Activated CD8-positive, alpha-beta memory T cell treated with anti-CD3 and anti-CD28 coated beads, Interleukin-2, amount 50 U/mL, for 1 hour (primary cell): ENCODE data around the gene CENPO.

ENCODE experiments used
- DNase-seq: peaks from one replicate; pipeline ENCODE4 v3.0.0-alpha.2; 2020; ENCODE audit errors: extremely low read depth

CENPO gene, protein sequence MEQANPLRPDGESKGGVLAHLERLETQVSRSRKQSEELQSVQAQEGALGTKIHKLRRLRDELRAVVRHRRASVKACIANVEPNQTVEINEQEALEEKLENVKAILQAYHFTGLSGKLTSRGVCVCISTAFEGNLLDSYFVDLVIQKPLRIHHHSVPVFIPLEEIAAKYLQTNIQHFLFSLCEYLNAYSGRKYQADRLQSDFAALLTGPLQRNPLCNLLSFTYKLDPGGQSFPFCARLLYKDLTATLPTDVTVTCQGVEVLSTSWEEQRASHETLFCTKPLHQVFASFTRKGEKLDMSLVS

DNA sequence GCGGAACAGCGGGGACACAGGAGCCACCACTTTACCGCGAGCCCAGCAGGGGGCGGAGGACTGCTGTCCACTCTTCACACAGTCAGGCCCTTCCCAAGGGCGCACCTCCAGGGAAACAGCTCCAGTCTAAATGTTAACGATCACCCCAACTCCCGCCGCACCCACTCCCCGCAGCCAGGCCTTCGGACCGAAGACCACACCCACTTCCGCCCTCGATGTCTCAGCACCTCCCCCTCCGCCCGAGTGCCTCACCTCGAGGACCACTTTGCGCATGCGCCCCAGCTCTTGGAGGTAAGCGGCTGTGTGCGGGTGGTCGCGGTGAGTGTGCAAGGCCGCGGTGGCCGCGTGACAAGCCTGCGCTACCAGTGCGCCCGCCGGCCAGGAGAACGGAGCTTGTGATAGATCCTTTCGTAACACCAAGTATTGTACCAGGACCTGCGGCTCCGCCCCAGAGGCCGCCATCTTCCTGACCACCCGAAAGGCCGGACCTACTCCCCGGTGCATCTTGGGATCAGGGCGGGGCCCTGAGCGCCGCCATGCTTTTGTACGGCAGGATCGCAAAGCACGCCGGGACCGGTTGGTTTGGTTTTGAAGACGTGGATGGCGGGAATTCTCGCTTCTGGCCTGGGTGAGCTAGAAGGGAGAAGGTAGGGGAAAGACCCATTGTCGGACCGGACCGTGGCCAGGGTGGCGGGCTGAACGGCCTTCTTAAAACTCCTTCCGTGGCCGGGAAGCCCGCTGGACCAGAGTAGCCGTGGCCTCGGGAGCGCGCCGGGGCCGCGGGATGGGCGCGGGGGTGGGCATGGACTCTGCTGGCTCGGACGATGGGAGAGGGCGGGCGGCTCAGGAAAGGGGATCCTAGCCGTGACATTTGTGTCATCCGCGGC lies at the start of gene CENPO, which contains the start of gene PTRHD1:
Gene CENPO, plus strand, starts transcription at position 552 of the 887 bp plus-strand sequence. CDS start 495 bp downstream, outside the sequence.
Gene PTRHD1, minus strand, starts transcription at position 518 of the 887 bp plus-strand sequence. Its CDS starts 14 bp downstream, at position 504.
- DNase-seq: peak; percentile 88

DNA sequence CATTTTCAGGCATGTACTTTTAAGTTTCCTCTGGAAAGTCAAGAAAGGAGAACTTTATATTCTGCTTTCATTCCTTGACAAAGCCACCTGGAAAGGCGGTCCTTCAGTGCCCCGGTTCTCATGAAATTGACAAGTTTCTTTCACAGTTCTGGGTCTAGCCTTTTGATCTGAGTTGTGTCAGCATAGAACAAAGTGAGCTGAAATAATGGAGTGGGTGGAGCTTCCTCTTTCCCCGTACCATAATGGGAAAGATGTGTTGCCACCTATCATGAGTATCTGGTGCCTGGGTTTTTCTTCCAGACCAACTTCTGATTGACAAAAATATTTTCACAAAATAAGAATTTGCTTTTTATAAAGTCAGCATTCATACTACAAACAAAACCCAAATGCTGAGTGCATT lies 49.3 kb upstream of the CENPO start:
- no peak for DNase-seq

DNA sequence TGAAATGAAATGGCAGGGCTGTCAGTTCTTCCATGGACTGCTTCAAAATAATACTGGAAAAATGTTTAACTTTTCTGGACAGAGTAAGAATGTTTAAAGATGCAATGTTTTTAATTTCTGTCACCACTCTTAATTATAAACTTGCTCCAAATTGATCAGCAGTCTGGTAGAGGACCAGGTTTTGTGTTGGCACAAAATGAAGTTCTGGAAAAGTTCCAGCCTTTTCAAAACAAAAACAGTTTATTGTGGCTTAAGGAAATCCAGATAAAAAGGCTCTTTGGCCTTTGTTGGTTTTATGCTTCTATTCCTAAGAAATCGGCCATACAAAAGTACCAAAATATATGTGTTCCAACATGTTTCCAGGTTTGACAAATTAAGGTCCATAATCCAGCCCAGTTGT lies 48.9 kb upstream of the CENPO start:
- DNase-seq: no peak

DNA sequence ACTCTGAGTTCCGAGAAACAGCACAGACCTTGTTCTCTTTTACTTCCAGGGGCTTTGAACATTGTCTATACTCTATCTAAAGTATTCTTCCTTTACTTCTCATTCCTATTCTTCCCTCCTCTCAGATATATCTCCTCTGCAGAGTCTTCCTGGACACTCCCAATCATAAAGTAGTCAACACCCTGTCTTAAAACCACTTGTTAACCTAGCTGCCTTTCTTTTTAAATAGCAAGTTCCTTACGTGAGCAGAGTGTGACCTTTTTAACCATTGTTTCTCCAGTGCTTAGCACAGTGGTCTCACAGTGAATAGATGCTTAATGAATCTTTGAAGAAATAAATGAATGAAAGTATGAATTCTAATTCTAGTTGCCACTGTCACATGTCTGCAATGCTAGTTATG lies 47.4 kb upstream of the CENPO start:
- DNase-seq: no peak

DNA sequence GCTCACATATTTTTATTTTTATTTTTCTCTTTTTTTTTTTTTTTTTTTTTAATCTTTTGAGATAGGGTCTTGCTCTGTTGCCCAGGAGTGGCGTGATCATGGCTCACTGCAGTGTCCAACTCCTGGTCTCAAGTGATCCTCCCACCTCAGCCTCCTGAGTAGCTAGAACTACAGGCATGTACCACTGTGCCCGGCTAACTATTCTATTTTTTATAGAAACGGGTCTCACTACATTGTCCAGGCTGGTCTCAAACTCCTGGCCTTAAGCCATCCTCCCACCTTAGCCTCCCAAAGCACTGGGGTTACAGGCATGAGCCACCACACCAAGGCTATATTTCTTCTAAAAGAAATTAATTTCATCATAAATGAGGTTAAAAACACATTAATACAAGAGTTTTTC lies 45.9 kb upstream of the CENPO start:
- DNase-seq: no peak

DNA sequence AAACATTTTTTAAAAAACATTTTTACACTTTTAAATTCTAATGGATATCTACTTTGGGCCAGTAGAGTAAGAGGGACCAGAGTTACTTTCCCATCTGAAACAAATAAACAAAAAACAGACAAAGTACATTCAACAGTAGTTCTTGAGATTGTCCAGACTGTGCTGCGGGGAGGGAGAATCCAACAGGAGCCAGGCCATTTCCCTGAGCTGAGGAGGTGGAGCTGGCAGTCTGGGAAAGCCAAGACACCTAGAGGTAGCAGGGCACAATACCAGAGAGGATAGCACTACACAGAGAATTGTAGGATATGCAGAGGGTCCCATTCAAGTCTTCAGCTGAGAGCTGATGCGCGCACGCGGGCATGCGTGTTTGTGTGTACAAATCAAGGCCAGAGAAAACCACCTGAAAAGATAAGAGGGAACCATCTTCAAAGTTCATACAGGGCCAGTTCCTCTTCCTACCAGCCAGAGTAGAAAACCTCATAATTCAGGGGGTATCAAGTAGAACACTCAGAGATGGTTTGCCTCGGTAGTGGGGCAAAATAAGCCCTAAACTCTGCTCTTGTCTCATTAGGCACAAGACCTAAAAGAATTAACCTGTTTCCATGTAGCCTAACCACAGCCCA lies 44.0 kb upstream of the CENPO start:
- no peak for DNase-seq

DNA sequence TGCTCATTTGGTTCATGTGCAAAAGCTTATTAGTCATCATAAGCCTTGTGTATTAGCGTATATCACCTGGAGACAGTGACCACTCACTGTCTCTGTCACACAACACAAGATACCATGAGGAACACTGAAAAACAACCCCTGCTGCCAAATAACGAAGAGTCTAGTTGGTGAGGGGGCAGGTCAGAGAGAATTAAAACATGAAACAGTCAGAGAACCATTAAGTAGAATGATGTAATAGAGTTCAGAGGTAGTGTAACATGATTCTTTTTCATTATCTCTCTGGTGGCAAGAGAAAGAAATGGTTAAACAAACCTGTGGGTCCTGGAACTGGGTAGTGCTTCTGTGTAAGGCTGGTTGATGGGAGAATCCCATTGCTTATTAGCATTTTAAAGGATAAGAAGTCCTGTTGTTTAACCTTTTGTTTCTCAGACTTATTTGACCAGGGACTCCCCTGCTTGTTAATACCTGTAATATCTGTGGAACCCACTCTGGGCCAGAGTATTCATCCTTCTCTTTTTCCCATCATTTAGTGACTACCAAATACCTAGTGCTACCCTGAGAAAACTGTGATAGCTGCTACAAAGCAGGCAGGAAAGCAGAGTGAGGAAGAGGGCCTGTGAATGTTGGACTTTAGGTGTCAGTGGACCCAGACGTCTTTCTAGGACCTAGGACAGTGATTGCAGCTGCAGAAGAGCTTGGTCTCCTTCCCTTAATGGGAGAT lies 38.1 kb upstream of the CENPO start:
- no peak for DNase-seq

DNA sequence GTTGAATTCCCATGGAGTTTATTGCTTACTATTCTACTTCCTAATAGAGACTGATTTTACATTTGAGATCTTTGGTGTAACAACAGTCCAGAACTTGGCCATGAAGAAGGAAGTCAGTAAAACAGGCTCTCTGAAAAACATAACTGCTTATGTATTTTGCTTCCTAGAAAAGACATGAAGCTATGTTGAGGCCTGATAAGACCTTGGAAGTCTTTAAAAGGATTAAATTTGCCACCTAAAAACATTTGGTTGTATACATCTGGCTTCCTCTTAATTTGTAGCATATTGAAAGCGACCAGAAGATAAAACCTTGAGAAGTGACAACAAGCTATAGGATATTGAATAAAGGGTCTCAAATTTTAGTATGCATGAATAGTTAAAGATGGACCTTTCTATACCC lies 36.4 kb upstream of the CENPO start:
- DNase-seq: no peak

DNA sequence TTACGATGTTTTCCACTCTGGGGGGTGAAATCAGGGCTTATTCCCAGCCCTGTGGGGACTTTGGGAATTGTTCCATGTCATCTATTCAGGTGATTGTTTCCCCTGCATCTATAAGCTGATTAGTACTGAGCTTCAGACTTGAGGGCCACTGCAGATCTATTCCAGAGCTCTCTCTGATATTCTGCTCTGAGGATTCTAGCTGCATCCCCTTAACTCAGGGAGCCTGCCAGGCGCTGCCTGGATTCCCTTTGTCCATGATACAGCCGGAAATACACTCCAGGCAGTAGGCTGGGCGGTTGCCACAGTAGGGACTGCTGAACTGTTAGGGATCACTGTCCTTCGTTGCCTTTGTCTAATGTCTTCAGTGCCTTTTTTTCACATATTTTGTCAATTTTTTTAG lies 31.4 kb upstream of the CENPO start:
- no peak for DNase-seq

DNA sequence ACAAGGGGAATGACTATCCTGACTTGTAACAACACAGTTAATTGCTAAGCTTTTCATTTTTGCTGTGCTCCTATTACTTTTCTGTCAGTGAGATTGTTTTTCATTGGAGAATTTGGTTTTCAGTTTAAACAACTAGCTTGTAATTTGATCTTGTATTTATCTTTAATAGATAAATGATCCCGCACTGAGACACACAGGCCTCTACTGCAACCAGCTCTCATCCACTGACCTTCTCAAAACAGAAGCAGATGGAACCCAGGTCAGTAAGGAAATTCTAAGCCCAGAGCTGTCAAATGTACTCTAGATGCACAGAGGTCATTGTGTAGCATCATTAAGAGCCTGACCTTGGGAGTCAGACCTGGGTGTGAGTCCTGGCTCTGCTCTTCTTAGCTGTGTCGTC lies 30.7 kb upstream of the CENPO start:
- no peak for DNase-seq

DNA sequence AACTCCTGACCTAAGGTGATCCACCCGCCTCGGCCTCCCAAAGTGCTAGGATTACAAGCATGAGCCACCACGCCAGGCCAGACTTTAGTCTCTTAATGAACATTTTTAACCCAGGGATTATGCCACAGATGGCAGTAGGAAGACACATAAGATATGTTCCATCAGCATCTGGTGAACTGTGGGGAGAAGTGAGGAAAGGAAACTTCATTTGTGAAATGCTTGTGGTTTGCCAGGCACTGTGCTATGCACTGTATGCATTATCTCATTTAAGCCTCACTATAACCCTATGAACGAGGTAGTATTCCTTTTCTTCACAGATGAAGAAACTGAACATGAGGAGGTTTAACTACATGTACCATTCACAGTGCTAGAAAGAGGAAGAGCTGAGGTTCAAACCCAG lies 29.4 kb upstream of the CENPO start:
- no peak for DNase-seq

DNA sequence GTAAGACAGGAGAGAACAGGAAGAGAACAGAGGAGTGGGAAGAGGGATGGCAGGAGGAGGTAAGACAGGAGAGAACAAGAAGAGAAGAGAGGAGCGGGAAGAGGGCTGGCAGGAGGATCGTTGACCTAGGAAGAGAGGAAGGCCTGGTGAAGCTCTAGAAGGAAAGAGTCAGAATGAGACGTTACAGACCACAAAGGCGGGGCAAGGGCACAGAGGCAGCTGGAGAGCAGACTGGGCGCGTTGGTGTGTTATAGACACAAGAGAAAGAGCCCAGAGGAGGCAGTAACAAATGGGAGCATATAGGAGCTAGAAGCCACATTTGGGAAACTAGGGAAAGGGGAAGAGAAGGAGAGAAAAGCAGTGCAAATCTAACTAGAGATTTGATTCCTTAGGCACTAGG lies 26.6 kb upstream of the CENPO start:
- no peak for DNase-seq

DNA sequence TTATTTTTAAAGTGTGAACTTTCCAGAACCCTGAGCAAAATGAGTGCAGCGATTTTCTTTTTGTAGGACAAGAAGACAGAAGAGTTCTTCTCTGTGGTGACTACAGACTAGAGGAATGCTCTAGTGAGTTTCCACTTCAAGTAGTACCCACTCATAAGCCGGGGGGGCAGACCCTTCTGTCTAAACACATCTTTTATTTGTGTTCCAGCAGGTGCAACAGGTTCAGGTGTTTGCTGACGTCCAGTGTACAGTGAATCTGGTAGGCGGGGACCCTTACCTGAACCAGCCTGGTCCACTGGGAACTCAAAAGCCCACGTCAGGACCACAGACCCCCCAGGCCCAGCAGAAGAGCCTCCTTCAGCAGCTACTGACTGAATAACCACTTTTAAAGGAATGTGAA lies 25.2 kb upstream of the CENPO start:
- DNase-seq: no peak

DNA sequence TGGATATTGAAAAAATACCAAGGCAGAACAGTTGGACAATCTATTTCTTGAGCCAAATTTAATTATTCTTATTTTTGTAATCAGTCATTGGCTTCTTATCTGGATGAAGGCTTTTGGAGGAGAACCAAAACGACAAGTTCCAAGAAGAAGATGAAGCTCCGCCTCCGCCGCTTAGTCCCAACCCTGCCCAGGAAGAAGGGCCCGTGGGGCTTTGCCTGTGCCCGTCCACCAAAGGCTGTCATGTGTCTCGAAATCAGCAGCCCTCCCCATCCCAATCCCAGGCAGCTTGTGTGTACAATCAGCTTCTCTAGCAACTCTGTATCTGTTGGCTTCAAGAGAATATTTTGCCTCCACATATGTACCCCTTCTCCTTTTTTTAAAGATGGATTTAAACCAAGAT lies 24.6 kb upstream of the CENPO start:
- no peak for DNase-seq

DNA sequence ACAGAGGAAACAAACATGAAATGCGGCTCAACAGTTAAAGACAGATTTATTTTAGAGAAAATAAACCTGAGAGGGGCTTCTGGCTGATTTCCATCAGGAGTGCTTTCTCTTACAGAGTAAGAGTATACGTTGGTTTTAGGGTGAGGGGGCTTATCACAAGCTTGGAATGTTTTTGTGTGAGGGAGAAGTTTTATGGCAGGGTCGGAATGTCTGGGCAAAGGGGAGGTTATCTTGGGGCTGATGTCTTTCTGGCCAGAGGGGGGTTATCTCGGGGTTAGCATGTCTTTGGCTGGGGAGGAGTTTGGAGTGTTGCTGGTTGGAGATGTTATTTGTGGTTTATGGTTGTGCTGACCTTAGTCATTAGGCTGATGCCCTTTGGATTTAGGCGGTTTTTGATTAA lies 22.2 kb upstream of the CENPO start:
- no peak for DNase-seq

DNA sequence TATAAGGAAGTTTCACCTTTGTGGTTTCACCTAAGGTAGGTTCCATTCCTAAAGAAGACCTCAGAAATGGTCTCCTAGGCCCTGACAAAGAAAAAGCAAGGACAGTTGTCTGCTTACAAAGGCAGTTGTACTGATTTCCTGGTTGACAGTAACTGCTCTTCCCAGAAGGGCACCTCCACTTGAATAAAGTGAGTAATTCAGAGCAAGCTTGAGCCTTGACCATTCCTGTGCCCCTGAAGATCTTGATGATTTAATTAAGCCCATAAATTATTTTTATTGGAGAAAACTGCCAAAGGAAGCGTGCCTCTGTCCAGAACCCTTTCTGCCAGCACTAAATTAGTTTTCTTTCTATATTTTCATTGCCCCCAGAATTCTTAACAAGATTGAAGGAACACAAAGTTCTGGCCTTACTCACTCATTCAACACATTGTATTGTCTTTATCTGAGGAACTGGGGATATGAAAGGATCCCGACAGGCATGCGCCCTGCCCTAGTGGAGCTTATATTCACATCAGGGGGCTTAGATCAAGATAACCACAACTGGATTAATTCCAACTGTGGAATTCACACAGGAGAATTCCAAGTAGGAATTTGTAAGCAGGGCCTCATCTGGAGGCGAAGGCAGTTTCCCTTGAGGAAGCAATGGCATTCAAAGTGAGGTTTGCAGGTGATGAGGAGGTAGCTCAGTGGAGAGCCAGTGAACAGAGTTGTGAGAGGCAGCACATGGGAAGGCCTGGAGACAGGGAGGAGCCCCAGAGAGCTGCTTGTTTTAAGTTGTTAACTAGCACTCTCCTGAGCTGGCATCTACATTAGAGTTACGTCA lies 21.2 kb upstream of the CENPO start:
- DNase-seq: no peak

DNA sequence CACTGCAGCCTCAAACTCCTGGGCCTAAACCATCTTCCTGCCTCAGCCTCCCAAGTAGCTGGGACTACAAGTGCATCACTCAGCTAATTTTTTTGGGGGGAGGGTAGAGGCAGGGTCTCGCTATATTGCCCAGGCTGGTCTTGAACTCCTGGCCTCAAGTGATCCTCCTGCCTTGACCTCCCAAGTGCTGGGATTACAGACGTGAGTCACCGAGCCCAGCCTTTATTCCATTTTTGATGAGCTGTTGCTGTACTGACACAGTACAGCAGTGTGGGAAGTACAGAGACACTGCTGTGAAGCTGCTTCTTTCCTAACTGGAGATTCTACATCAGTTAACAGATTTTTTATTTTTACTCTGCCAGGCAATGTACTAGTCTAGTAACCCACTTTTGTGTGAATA lies 18.9 kb upstream of the CENPO start:
- DNase-seq: no peak

DNA sequence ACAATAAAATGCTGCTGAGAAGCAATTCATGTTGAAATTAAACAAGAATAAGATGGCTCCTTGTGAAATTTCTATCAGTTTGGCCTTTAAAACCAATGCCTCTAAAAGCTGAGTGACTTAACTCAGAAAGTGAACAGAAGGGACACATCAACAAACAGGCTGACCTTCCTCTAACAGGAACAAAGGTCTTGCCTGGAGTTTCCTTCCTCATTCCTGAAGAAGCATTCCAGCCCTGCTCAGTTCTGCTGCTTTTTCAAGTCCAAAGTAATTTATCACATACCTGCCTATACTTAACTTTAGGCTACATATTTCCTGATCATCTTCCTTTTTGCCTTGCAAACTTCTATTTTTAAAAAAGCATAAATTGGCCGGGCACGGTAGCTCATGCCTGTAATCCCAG lies 14.1 kb upstream of the CENPO start:
- no peak for DNase-seq

DNA sequence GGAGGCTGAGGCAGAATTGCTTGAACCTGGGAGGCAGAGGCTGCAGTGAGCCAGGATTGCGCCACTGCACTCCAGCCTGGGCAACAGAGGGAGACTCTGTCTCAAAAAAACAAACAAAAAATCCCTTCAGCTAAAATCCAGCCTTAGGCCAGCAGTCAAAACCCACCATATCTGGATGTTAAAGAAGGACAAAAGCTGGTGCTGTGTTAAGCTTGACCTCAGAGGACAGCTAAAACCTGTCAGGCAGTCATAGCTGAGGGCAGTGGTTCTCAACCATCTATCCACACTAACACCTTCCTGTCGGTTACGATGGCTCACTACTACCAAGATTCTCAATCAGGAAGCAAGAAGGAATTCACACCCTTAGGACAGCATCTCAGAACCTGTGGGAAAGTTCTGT lies 9.6 kb upstream of the CENPO start:
- no peak for DNase-seq

DNA sequence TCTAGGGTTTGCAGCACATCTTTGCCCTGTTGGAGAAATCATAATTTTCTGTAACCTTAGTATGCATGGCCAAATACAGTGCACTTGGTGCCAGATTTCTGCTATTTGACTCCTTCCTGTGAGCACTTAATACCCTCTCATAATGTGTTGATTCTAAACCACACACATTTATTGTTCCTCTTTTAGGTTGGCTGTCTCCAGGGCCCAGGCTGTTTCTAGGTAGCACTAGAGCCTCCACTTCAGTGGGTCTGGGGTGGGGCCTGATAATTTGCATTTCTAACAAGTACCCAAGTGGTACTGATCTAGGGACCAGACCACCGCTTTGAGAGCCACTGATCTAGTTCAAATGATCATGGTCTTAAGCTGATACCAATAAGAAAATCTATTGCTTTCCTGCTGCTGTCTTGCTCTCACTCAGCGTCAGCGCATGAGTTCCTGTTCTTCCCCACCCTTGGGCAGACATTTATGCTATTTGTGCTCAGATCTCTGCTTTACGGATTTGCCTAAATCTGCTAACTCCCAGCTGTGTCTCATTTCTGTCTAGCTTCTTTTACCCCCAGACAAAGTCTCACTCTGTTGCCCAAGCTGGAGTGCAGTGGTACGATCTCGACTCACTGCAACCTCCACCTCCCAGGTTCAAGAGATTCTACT lies 7.4 kb upstream of the CENPO start:
- no peak for DNase-seq

DNA sequence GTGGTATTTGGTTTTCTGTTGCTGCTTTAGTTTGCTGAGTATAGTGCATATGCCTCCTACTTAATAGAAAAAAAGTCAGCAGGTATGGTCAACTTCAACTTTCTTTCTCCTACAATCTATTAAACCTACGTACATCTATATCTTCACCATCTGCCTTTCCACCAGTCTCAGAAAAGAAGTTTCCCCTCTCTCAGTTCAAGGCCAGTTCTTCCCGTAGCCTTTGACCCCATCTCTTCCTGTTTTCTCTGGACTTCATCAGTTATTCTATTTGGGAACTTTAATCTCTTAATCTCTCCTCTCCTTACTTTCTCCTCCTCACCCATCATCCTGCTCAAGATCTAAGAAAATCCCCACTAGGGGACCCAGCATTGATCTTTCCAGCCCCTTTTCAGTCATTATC lies 5.7 kb upstream of the CENPO start:
- no peak for DNase-seq
